ENCODE measurements around the gene ZNF611.
"Not testable (repeated sequence)": the region's sequence is repeated elsewhere in the genome, so short reads cannot be mapped to it uniquely, and the experiment has no call there.

- not testable (repeated sequence) for TF ChIP-seq POLR2A, CTCF (IDR thresholded peaks at IDR 0.05)
These were observed 14.3 kb downstream of the ZNF611 start for GRCh38 chr19:52720541-52720940.
